Calu3 (cell line): Measurements from ENCODE around the gene SERGEF. TPM values are rescaled to one million over a fixed set of nuclear protein-coding genes. Genes with fewer than 3 reads are reported as not detected.

Experiments
- BruUV-seq: library from RNA; stranded (reverse); fragments of 400-500 nt; replicated peaks from 2 replicates; lab custom pipeline; 2021; lab: Mats Ljungman, UMichigan
- CTCF ChIA-PET: fragments of 300-600 bp; sonication (Branson Sonifier 250); formaldehyde crosslinking; loops from one replicate; lab custom pipeline; 2022; ENCODE audit warnings: antibody characterized with exemption; lab: Charles Lee
- DNase-seq: peaks from one replicate; pipeline ENCODE4 v3.0.0; 2022
- H3K27ac Mint-ChIP-seq: one replicate; pipeline ENCODE4 v1.8.0; 2022; ENCODE audit warnings: mixed read lengths; ENCODE audit not compliant: unreplicated experiment
- H3K27me3 Mint-ChIP-seq: one replicate; pipeline ENCODE4 v1.8.0; 2022; ENCODE audit warnings: mixed read lengths; ENCODE audit not compliant: unreplicated experiment
- H3K36me3 Mint-ChIP-seq: one replicate; pipeline ENCODE4 v1.8.0; 2022; ENCODE audit warnings: mild to moderate bottlenecking, moderate library complexity, mixed read lengths; ENCODE audit not compliant: insufficient read depth, unreplicated experiment
- H3K4me1 Mint-ChIP-seq: one replicate; pipeline ENCODE4 v1.8.0; 2022; ENCODE audit warnings: mild to moderate bottlenecking, low read depth, mixed read lengths; ENCODE audit not compliant: unreplicated experiment
- H3K4me3 Mint-ChIP-seq: one replicate; pipeline ENCODE4 v1.8.0; 2022; ENCODE audit warnings: mild to moderate bottlenecking, low read depth, moderate library complexity, mixed read lengths; ENCODE audit not compliant: unreplicated experiment
- H3K9me3 Mint-ChIP-seq: one replicate; pipeline ENCODE4 v1.8.0; 2022; ENCODE audit warnings: low read depth, mixed read lengths; ENCODE audit not compliant: unreplicated experiment
- CTCF ChIP-seq: fragments of 200-600 bp; IDR thresholded peaks from one replicate; pipeline ENCODE4 v1.8.0; 2022; ENCODE audit warnings: antibody characterized with exemption; ENCODE audit not compliant: unreplicated experiment
- intact Hi-C: fragments of 100-400 bp; cut with micrococcal nuclease; formaldehyde crosslinking; loops from one replicate; pipeline ENCODE4 v1.10.0; 2022; ENCODE audit not compliant: unreplicated experiment
- total RNA-seq: library from RNA; stranded (reverse); gene quantifications from 2 replicates; pipeline ENCODE4 v1.2.3, GENCODE V29; 2022

The SERGEF gene
- total RNA-seq, 1 experiment from 2014 or later, result 28.1 TPM

- no peak overlapping the region for H3K27ac Mint-ChIP-seq
- H3K36me3 Mint-ChIP-seq, result no peaks in the 10 kb centered on the region
- CTCF ChIA-PET, result interaction anchor here (0.5 to 1.8 kb wide), 4 partner anchors 9 to 102 kb away, joined by 3 to 6 read pairs (median 4); partner anchors contain the start of gene KCNC1
- no peaks in the 10 kb centered on the region for H3K4me1 Mint-ChIP-seq
- H3K4me3 Mint-ChIP-seq, result no peak overlapping the region
- H3K9me3 Mint-ChIP-seq, result no peaks in the 10 kb centered on the region
- DNase-seq, result no peak
- peaks cover 80% of the 10 kb centered on the region for H3K27me3 Mint-ChIP-seq
- TF ChIP-seq CTCF, result no peak
- BruUV-seq, result no TSS peak
- intact Hi-C loops, result no loop called here
These were observed 261.3 kb downstream of the SERGEF start for GRCh38 chr11:17751558-17751957.

- no TSS peak for BruUV-seq
- Mint-ChIP-seq H3K27ac (no peak overlapping the region), H3K4me3 (no peak overlapping the region), H3K36me3 (no peaks in the 10 kb centered on the region), H3K27me3 (peaks cover 80% of the 10 kb centered on the region), H3K4me1 (no peaks in the 10 kb centered on the region), H3K9me3 (no peaks in the 10 kb centered on the region)
- intact Hi-C loops, result no loop called here
- no peak for DNase-seq
- no peak for TF ChIP-seq CTCF
- CTCF ChIA-PET, result interaction anchor here (0.6 to 1.8 kb wide), 3 partner anchors 10 to 294 kb away, joined by 3 to 6 read pairs (median 3); no protein-coding TSS in a partner anchor
These were observed 262.1 kb downstream of the SERGEF start for GRCh38 chr11:17750801-17751165.

DNA sequence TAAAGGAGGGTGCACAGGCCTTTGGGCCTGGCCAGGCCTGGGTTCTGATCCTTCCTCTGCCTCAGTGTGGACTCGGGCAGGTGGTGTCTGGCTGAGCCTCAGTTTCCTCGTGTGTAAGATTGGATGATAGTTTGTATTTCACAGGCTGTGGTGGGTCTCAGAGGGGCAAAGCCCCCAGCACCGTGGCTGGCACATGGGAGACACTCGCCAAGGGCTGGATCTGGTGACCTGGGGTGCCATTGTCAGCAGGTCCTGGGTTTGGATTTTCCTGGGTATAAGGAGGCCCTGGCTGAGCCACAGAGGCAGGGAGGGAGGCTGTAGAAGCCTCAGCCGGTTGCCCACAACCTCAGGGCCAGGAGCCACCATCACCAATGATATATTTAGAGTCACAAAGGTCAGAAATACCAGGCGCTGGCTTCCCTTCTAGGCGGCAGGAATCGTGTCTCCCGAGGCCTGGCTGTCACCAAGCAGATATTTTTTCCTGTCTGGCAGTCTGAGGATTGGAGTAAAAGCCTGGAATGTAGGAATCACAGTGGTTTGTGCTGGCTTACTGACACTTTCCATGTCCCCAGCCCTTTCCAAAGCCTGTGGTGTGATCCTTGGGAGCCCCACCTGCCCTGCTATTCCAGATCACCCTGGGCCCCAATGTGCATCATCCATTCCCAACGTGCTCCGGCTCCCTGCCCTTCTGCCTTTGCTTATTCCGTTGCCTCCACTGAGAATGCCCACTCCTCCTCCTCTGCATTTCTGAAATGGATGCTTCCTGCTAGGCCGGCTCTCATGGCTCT lies 262.6 kb downstream of the SERGEF start:
- Mint-ChIP-seq H3K36me3 (no peaks in the 10 kb centered on the region), H3K27ac (no peak overlapping the region), H3K4me1 (no peaks in the 10 kb centered on the region), H3K9me3 (no peaks in the 10 kb centered on the region), H3K4me3 (no peak overlapping the region), H3K27me3 (peaks cover 80% of the 10 kb centered on the region)
- TF ChIP-seq CTCF, result no peak
- CTCF ChIA-PET, result interaction anchor here (0.6 kb wide), 1 partner anchor 294 kb away, joined by 3 read pairs; no protein-coding TSS in a partner anchor
- no TSS peak for BruUV-seq
- intact Hi-C loops, result no loop called here
- DNase-seq, result no peak

- H3K4me3 Mint-ChIP-seq, result no peak overlapping the region
- CTCF ChIA-PET, result no interaction called here
- TF ChIP-seq CTCF, result no peak
- no peak for DNase-seq
- H3K27ac Mint-ChIP-seq, result no peak overlapping the region
- no TSS peak for BruUV-seq
- no peaks in the 10 kb centered on the region for H3K9me3 Mint-ChIP-seq
- H3K4me1 Mint-ChIP-seq, result no peaks in the 10 kb centered on the region
- no peaks in the 10 kb centered on the region for H3K36me3 Mint-ChIP-seq
- intact Hi-C loops, result no loop called here
- H3K27me3 Mint-ChIP-seq, result peaks cover 80% of the 10 kb centered on the region
These were observed 263.8 kb downstream of the SERGEF start for GRCh38 chr11:17748761-17749721.
